DMS153 (cell line): ENCODE results near the gene HS6ST3.

Experiments used
- DNase-seq: peaks from one replicate; lab custom pipeline; 2025; lab: John Stamatoyannopoulos, UW

Gene HS6ST3

GRCh38 chr13:96539791-96540190 is 449.9 kb downstream of the HS6ST3 start:
- DNase-seq: no peak

- DNase-seq: no peak
Measured at GRCh38 chr13:96540670-96541069, 450.8 kb downstream of the HS6ST3 start.

GRCh38 chr13:96542986-96543385 is 453.1 kb downstream of the HS6ST3 start:
- no peak for DNase-seq

GRCh38 chr13:96544957-96545356 is 455.1 kb downstream of the HS6ST3 start:
- DNase-seq: no peak

GRCh38 chr13:96546463-96546862 is 456.6 kb downstream of the HS6ST3 start:
- DNase-seq: no peak

- DNase-seq: peak; percentile 59
Measured at GRCh38 chr13:96551546-96551945, 461.6 kb downstream of the HS6ST3 start.

- no peak for DNase-seq
Measured at GRCh38 chr13:96552559-96552958, 462.7 kb downstream of the HS6ST3 start.

- no peak for DNase-seq
Measured at GRCh38 chr13:96553796-96554195, 463.9 kb downstream of the HS6ST3 start.

- DNase-seq: no peak
Measured at GRCh38 chr13:96573563-96573962, 483.7 kb downstream of the HS6ST3 start.

- no peak for DNase-seq
Measured at GRCh38 chr13:96575423-96576320, 485.8 kb downstream of the HS6ST3 start.

GRCh38 chr13:96581741-96582140 is 491.8 kb downstream of the HS6ST3 start:
- no peak for DNase-seq

- DNase-seq: no peak
Measured at GRCh38 chr13:96615252-96615651, 525.3 kb downstream of the HS6ST3 start.

GRCh38 chr13:96617528-96617927 is 527.6 kb downstream of the HS6ST3 start:
- no peak for DNase-seq

GRCh38 chr13:96621634-96622183 is 531.8 kb downstream of the HS6ST3 start:
- no peak for DNase-seq

- DNase-seq: no peak
Measured at GRCh38 chr13:96629331-96629730, 539.4 kb downstream of the HS6ST3 start.

GRCh38 chr13:96632536-96633320 is 542.8 kb downstream of the HS6ST3 start:
- no peak for DNase-seq

- DNase-seq: peak; percentile 36
Measured at GRCh38 chr13:96636001-96636709, 546.2 kb downstream of the HS6ST3 start.

- DNase-seq: no peak
Measured at GRCh38 chr13:96637039-96637438, 547.1 kb downstream of the HS6ST3 start.

GRCh38 chr13:96646101-96646500 is 556.2 kb downstream of the HS6ST3 start:
- DNase-seq: no peak

GRCh38 chr13:96646515-96647211 is 556.8 kb downstream of the HS6ST3 start:
- no peak for DNase-seq

- DNase-seq: no peak
Measured at GRCh38 chr13:96650301-96650886, 560.5 kb downstream of the HS6ST3 start.
